ENCODE measurements around the gene BEAN1. TPM values are rescaled to one million over a fixed set of nuclear protein-coding genes. Genes with fewer than 3 reads are reported as not detected.
A peak's percentile ranks its signal among the peaks of the same experiment; 100 is the strongest.

BEAN1 gene
- polyA plus RNA-seq, 3 donors: 0.12 to 0.81 TPM; not detected in 1

- Mint-ChIP-seq H3K4me1 (peaks cover 36% of the 10 kb centered on the region), H3K27ac (peak overlapping the region in 4 of 7 donors; percentile 4 to 75 (median 50)), H3K9me3 (peaks cover 0 to 3% (median 0%) of the 10 kb centered on the region in 7 donors), H3K36me3 (peaks cover 14 to 23% of the 10 kb centered on the region in 2 donors), H3K4me3 (no peak overlapping the region), H3K27me3 (ENCODE audit: low read depth in 3 of 3) (no peaks in the 10 kb centered on the region)
- peaks cover 24 to 27% of the 10 kb centered on the region in 2 donors for H3K4me1 ChIP-seq (ENCODE audit: control insufficient read depth in 1 of 2, insufficient read depth in 2 of 2, low read length in 2 of 2)
- no peaks in the 10 kb centered on the region for H4K20me1 ChIP-seq (ENCODE audit: insufficient read depth, low read length)
- H3K27ac ChIP-seq (ENCODE audit: low read depth in 1 of 2, low read length in 2 of 2): peak overlapping the region in 1 of 2 donors; percentile 8
- H3K9me3 ChIP-seq (replicated peaks in 1 of 2; ENCODE audit: control insufficient read depth in 1 of 2, insufficient read depth in 1 of 2, low read length in 2 of 2): no peaks in the 10 kb centered on the region
- no peaks in the 10 kb centered on the region for H3K27me3 ChIP-seq (ENCODE audit: control insufficient read depth in 2 of 2, insufficient read depth in 2 of 2, low read length in 2 of 2)
- H3K9ac ChIP-seq (ENCODE audit: insufficient read depth, low read length, poor library complexity, severe bottlenecking): no peak overlapping the region
- no peak overlapping the region for H2AFZ ChIP-seq (ENCODE audit: insufficient read depth, low read depth, low read length, poor library complexity, severe bottlenecking)
- H3K4me2 ChIP-seq (replicated peaks; ENCODE audit: extremely low read depth, low read length, poor library complexity, severe bottlenecking): no peak overlapping the region
- no peak overlapping the region for H3K4me3 ChIP-seq (replicated peaks in 1 of 3; ENCODE audit: low read depth in 2 of 3, low read length in 3 of 3)
- H3K79me2 ChIP-seq (ENCODE audit: insufficient read depth, low read length): no peaks in the 10 kb centered on the region
- DNase-seq: peak in 2 of 3 donors; percentile 41 to 55
- TF ChIP-seq CTCF (IDR thresholded peaks at IDR 0.05): no peak
- WGBS (ENCODE audit: insufficient coverage): 66% methylated on average over 7 of the region's 12 CpGs
- intact Hi-C loops (cut with micrococcal nuclease): no loop called here
- H3K36me3 ChIP-seq (replicated peaks in 1 of 2; ENCODE audit: control insufficient read depth in 1 of 2, insufficient read depth in 2 of 2, low read length in 2 of 2): peaks cover 0 to 6% of the 10 kb centered on the region in 2 donors
Observed at GRCh38 chr16:66502020-66502913, 75.2 kb downstream of the BEAN1 start.

GRCh38 chr16:66503030-66503429, 75.9 kb downstream of the BEAN1 start:
- H4K20me1 ChIP-seq (ENCODE audit: insufficient read depth, low read length): no peaks in the 10 kb centered on the region
- H3K4me2 ChIP-seq (replicated peaks; ENCODE audit: extremely low read depth, low read length, poor library complexity, severe bottlenecking): peak overlapping the region; percentile 50
- no peaks in the 10 kb centered on the region for H3K27me3 Mint-ChIP-seq (ENCODE audit: low read depth in 3 of 3)
- H3K79me2 ChIP-seq (ENCODE audit: insufficient read depth, low read length): no peaks in the 10 kb centered on the region
- no peaks in the 10 kb centered on the region for H3K9me3 Mint-ChIP-seq
- H3K9me3 ChIP-seq (replicated peaks in 1 of 2; ENCODE audit: control insufficient read depth in 1 of 2, insufficient read depth in 1 of 2, low read length in 2 of 2): no peaks in the 10 kb centered on the region
- H3K4me1 ChIP-seq (ENCODE audit: control insufficient read depth in 1 of 2, insufficient read depth in 2 of 2, low read length in 2 of 2): peaks cover 24 to 27% of the 10 kb centered on the region in 2 donors
- no peak for DNase-seq
- no peak overlapping the region for H2AFZ ChIP-seq (ENCODE audit: insufficient read depth, low read depth, low read length, poor library complexity, severe bottlenecking)
- H3K27me3 ChIP-seq (ENCODE audit: control insufficient read depth in 2 of 2, insufficient read depth in 2 of 2, low read length in 2 of 2): no peaks in the 10 kb centered on the region
- peaks cover 4 to 14% of the 10 kb centered on the region in 2 donors for H3K36me3 ChIP-seq (replicated peaks in 1 of 2; ENCODE audit: control insufficient read depth in 1 of 2, insufficient read depth in 2 of 2, low read length in 2 of 2)
- peaks cover 21 to 26% of the 10 kb centered on the region in 2 donors for H3K36me3 Mint-ChIP-seq
- H3K4me3 ChIP-seq (replicated peaks in 1 of 3; ENCODE audit: low read depth in 2 of 3, low read length in 3 of 3): peak overlapping the region in 1 of 3 experiments; percentile 47
- WGBS (ENCODE audit: insufficient coverage): 94% methylated on average over 2 of the region's 2 CpGs
- peak overlapping the region in 6 of 7 donors; percentile 9 to 57 (median 44) for H3K27ac Mint-ChIP-seq
- peaks cover 36% of the 10 kb centered on the region for H3K4me1 Mint-ChIP-seq
- intact Hi-C loops (cut with micrococcal nuclease): no loop called here
- H3K4me3 Mint-ChIP-seq: peak overlapping the region in 1 of 2 donors; percentile 63
- H3K27ac ChIP-seq (ENCODE audit: low read depth in 1 of 2, low read length in 2 of 2): peak overlapping the region in 1 of 2 donors; percentile 10
- TF ChIP-seq CTCF (IDR thresholded peaks at IDR 0.05): no peak
- H3K9ac ChIP-seq (ENCODE audit: insufficient read depth, low read length, poor library complexity, severe bottlenecking): no peak overlapping the region
